Coronary artery (tissue), 2 donors: ENCODE measurements around the gene LHPP.

Experiments
- DNase-seq: peaks from one replicate; pipeline ENCODE4 v3.0.0-alpha.2; 2017; ENCODE audit warnings: low spot score
- H3K27ac ChIP-seq, 2 donors: fragments of 200-600 bp; sonication (generic); one replicate each; pipeline ENCODE4 v1.5.1; 2016 to 2019
- H3K4me3 ChIP-seq: fragments of 200-600 bp; sonication (generic); 2 replicates; pipeline ENCODE4 v1.5.1; 2016; ENCODE audit warnings: mild to moderate bottlenecking, moderate library complexity
- CTCF ChIP-seq: fragments of 200-600 bp; sonication (generic); IDR thresholded peaks from one replicate; pipeline ENCODE4 v1.5.1; 2019; ENCODE audit warnings: antibody characterized with exemption

The LHPP gene

DNA sequence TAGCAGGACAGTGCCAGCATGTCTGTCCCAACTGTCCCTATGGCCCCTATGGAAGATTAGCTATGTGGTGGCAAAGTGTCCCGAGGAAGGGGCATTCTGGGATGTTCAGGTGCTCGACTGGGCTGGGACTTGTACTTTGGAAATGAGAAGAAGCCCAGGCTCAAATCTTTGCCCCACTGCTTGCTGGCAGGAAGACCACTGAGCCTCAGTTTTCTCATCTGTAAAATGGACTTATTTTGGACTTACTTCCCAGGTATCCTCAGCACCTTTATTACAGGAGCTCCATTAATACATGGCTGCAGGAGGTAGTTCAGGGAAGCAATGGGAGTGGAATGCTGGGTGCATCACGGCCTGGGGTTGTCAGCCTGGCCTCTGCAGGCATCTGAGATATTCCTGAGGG lies 71.2 kb downstream of the LHPP start:
- H3K4me3 ChIP-seq: no peak overlapping the region
- DNase-seq: no peak
- no peak overlapping the region for H3K27ac ChIP-seq
- no peak for TF ChIP-seq CTCF

- DNase-seq: no peak
- Histone ChIP-seq H3K27ac (no peak overlapping the region), H3K4me3 (no peak overlapping the region)
- TF ChIP-seq CTCF: no peak
Measured at GRCh38 chr10:124533266-124533665, 71.6 kb downstream of the LHPP start.

GRCh38 chr10:124534231-124534798 lies 72.7 kb downstream of the LHPP start:
- no peak for TF ChIP-seq CTCF
- Histone ChIP-seq H3K27ac (no peak overlapping the region), H3K4me3 (no peak overlapping the region)
- DNase-seq: no peak

DNA sequence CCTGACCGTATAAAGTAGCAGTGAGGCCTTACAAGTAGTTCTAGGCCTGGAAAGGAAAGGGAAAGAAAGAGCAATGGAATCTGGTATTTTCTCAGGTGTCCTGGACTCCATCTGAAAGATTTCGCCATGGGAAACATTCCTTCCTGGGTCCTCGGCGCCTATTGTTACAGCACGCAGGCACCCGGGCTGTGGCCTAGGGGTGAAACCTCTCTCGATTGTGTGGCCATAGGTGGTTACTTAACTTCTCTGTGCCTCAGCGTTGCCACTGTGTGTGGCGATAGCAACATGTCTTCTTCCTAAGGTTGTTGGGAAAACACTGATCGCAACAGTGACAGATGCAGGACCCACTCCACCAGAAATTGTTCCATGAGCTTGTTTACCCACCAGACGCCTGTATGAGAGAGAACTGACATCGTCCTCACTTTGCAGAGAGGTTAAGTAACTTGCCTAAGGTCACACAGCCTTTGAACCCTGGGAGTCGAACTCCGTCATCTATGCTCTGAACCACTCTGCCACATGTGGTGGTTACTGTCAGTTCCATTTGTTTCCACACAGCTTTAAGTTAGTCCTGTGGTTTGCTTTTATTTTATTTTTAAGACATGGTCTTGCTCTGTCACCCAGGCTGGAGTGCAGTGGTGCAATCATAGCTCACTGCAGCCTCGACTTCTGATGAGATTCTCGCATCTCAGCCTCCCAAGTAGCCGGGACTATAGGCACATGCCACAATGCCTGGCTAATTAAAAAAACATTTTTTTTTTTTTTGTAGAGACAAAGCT lies 73.4 kb downstream of the LHPP start:
- TF ChIP-seq CTCF: no peak
- DNase-seq: no peak

DNA sequence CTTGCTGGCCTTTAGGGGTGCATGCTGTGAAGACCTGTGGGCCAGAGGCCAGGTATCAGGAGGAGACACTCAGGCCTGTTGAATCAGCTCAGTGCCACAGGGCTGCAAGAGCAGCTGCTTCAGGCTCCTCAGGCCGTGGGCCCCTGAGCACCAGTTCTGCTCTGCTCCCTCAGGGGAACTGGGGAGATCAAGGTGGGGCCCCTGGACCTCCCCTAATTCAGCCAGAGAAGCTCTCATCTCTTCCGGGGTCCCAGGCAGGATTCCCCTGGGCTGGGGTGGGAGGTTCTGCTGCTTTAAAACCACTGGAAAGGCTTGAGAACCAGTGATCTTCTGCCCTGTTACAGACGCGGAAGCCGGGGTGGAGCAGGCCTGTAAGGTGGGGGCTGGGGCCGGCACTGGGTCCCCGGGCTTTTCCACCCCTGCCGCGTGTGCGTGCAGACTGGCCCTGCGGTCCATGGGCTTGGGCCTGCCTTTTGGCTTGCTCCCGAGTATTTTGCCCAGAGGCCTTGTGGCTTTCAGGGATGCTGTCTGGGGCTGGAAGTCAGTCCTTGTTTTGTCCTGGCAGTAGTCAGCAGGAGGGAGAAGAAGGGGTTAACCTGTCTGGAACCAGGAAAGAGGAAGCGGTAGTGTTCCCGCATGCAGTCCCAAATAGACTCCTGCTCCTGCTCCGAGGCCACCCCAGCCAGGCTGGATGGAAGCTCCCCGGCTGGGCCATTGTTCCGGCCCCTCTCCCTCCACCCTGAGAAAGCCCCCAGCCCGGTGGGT lies 74.3 kb downstream of the LHPP start:
- Histone ChIP-seq H3K4me3 (no peak overlapping the region), H3K27ac (peak overlapping the region in 1 of 2 donors; percentile 57)
- DNase-seq: no peak
- TF ChIP-seq CTCF: no peak

More for the DNA sequence above, 73.4 kb downstream of the LHPP start:
- no peak overlapping the region for H3K27ac ChIP-seq
- H3K4me3 ChIP-seq: no peak overlapping the region

GRCh38 chr10:124536496-124537050 lies 75.0 kb downstream of the LHPP start:
- peak overlapping the region in 1 of 2 donors; percentile 57 for H3K27ac ChIP-seq
- H3K4me3 ChIP-seq: no peak overlapping the region
- no peak for TF ChIP-seq CTCF
- DNase-seq: no peak
